Heart right ventricle (tissue), 16 donors: ENCODE measurements around the gene COL4A2. TPM values are rescaled to one million over a fixed set of nuclear protein-coding genes. Genes with fewer than 3 reads are reported as not detected.
A peak's percentile ranks its signal among the peaks of the same experiment; 100 is the strongest.
"Not testable (repeated sequence)": the region's sequence is repeated elsewhere in the genome, so short reads cannot be mapped to it uniquely, and the experiment has no call there.

Source experiments
- ATAC-seq, 8 donors: fragments of 200-7000 bp; cut with Tn5 transposase; one replicate each; pipeline ENCODE4 v1.9.1; 2020; ENCODE audit warnings: mild to moderate bottlenecking in 8 of 8, moderate library complexity in 8 of 8, moderate number of reproducible peaks in 1 of 8
- DNase-seq, 2 donors: peaks; one replicate each; pipeline ENCODE4 v3.0.0-alpha.2; 2020
- H3K27ac ChIP-seq, 10 donors: fragments of 200-600 bp; sonication (generic) in 2 of 10; one replicate each; pipeline versions ENCODE4 v1.5.0 to v1.8.0; 2020 to 2022; ENCODE audit warnings: mild to moderate bottlenecking in 3 of 10
- H3K27me3 ChIP-seq, 7 donors: fragments of 200-600 bp; one replicate each; pipeline ENCODE4 v1.8.0; 2021 to 2022; ENCODE audit warnings: mild to moderate bottlenecking in 2 of 7
- H3K36me3 ChIP-seq, 9 donors: fragments of 200-600 bp; sonication (generic) in 1 of 9; one replicate each; pipeline versions ENCODE4 v1.5.0 to v1.8.0; 2020 to 2022; ENCODE audit warnings: mild to moderate bottlenecking in 2 of 9
- H3K4me1 ChIP-seq, 9 donors: fragments of 200-600 bp; sonication (generic) in 1 of 9; one replicate each; pipeline versions ENCODE4 v1.5.0 to v1.8.0; 2020 to 2022; ENCODE audit warnings: mild to moderate bottlenecking in 4 of 9
- H3K4me3 ChIP-seq, 10 donors: fragments of 200-600 bp; sonication (generic) in 2 of 10; one replicate each; pipeline versions ENCODE4 v1.5.0 to v1.8.0; 2020 to 2022; ENCODE audit warnings: mild to moderate bottlenecking in 7 of 10, moderate library complexity in 2 of 10
- H3K9me3 ChIP-seq, 11 donors: fragments of 200-600 bp in 10 of 11; sonication (generic) in 2 of 11; one replicate each; pipeline versions ENCODE4 v1.5.0 to v1.8.0; 2013 to 2022; ENCODE audit warnings: mild to moderate bottlenecking in 2 of 11, control low read depth in 1 of 11, moderate library complexity in 1 of 11
- CTCF ChIP-seq, 9 donors: fragments of 200-600 bp; sonication (generic) in 2 of 9; IDR thresholded peaks; one replicate each; pipeline versions ENCODE4 v1.5.0 to v1.8.0; 2021 to 2022; ENCODE audit warnings: antibody characterized with exemption in 9 of 9, mild to moderate bottlenecking in 5 of 9, moderate library complexity in 1 of 9
- WGBS, 2 donors: extraction: QIAGEN DNeasy Blood & Tissue Kit; methylation state at CpG; one replicate each; pipeline ENCODE4 v1.1.7; 2013; ENCODE audit warnings: inconsistent platforms in 1 of 2; 5-methylcytosine and 5-hydroxymethylcytosine counted together
- intact Hi-C, 10 donors: fragments of 100-400 bp; cut with DNase I; formaldehyde crosslinking; loops; one replicate each; pipeline versions ENCODE4 v1.11.1 to v1.14.2; 2022
- polyA plus RNA-seq, 2 donors: library from polyadenylated mRNA; stranded (reverse); fragments of 200-250 nt; gene quantifications; one replicate each; pipeline ENCODE4 v1.2.3, GENCODE V29; 2013
- total RNA-seq, 10 donors: library from RNA; stranded (reverse); fragmentation: NEBNext Ultra II Directional in 3 of 10; extraction: Animal tissue kit (Norgen Biotek cat#: 25700) in 3 of 10; gene quantifications; one replicate each; pipeline versions ENCODE4 v1.2.1 to v1.2.4, GENCODE V29; 2021 to 2023
- donor health status: Arrhythmogenic right ventricular cardiomyopathy.
- donor health status: ischemic (EF 13 %, LVEDD 7.1; RV severe dilation, severe dysfunction).
- donor health status: healthy with polysubstance abuse.
- donor health status: DM: no; HTN: yes; CAD: no.
- donor health status: DM: no; HTN: no; CAD: no.
- donor health status: ischemic (EF 25% LVEDD 6.9; RV normal size, moderate dysfunction).
- donor health status: ischemic (EF 25% LVEDD 5.7; RV mildly dilated, moderate dysfunction).
- donor health status: healthy.
- donor health status: DM: yes; HTN: yes; CAD: no.
- donor health status: Ischemic cardiomyopathy.
- donor health status: ischemic (EF 35%, LVEDD 5.7; RV mildly dilated, moderate dysfunction).
- donor health status: nonischemic (EF 11% LVEDD 7.7; RV severe dilation, severe dysfunction).
- donor health status: DM: yes; HTN: yes; CAD: no.
- donor health status: PGD.
- donor health status: ischemic (EF 29% LVEDD 5.4; RV normal size, mild dysfunction).
- donor health status: nonischemic (EF 23%, LVEDD 6.1; RV moderate dilation, normal function).

Gene COL4A2
- total and polyA plus RNA-seq, 12 donors: 81.7 to 301 (median 128) TPM

- DNase-seq: no peak
These were observed 222.6 kb downstream of the COL4A2 start for GRCh38 chr13:110529522-110530311.

GRCh38 chr13:110531100-110531499 lies 224.0 kb downstream of the COL4A2 start:
- no peak for TF ChIP-seq CTCF (IDR thresholded peaks at IDR 0.05)
- DNase-seq (no peak), ATAC-seq (no peak)
- H3K9me3 ChIP-seq: no peaks in the 10 kb centered on the region
- peaks cover 0 to 6% (median 0%) of the 10 kb centered on the region in 9 donors for H3K36me3 ChIP-seq
- peaks cover 3 to 85% (median 30%) of the 10 kb centered on the region in 9 donors for H3K4me1 ChIP-seq
- intact Hi-C loops: no loop called here
- WGBS, 2 donors: 95 to 96% methylated on average over 7 of the region's 7 CpGs
- H3K27me3 ChIP-seq: no peaks in the 10 kb centered on the region
- no peak overlapping the region for H3K4me3 ChIP-seq
- H3K27ac ChIP-seq: peak overlapping the region in 1 of 10 donors; percentile 78

More at GRCh38 chr13:110529522-110530311, 222.6 kb downstream of the COL4A2 start:
- Histone ChIP-seq H3K36me3 (no peaks in the 10 kb centered on the region), H3K27me3 (no peaks in the 10 kb centered on the region), H3K9me3 (no peaks in the 10 kb centered on the region), H3K27ac (peak overlapping the region in 8 of 10 donors; percentile 8 to 92 (median 62)), H3K4me3 (no peak overlapping the region), H3K4me1 (peaks cover 8 to 85% (median 37%) of the 10 kb centered on the region in 9 donors)
- intact Hi-C loops: loop anchor here in 2 of 10 donors (5.0 kb wide), 1 partner anchor 33 kb away; the partner anchor contains the start of gene RAB20 (in 2 of the 2)
- 84 to 90% methylated on average over 19 to 20 of the region's 23 CpGs for WGBS, 2 donors
- TF ChIP-seq CTCF (IDR thresholded peaks at IDR 0.05): no peak
- ATAC-seq: no peak

DNA sequence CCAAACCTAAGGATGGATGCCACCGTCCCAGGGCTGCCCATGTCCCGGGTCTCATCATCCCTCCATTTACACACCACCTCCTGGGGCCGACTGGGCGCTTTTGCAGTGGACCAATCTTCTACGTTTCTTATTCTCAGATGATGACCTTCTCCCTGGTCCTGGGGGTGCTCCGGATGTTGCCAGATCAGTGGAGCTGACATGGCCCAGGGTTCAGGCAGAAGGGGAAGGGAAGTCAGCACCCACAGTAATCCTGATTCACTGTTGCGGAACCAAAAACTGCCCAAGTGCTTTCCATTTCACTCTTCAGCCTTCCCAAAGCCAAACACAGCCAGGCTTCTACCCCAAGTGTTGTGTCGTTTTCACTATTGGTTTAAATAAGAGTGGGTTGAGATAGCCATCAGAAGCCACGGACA lies 224.6 kb downstream of the COL4A2 start:
- Histone ChIP-seq H3K9me3 (no peaks in the 10 kb centered on the region), H3K36me3 (peaks cover 0 to 6% (median 0%) of the 10 kb centered on the region in 9 donors), H3K4me3 (no peak overlapping the region), H3K27me3 (no peaks in the 10 kb centered on the region), H3K4me1 (peaks cover 3 to 84% (median 25%) of the 10 kb centered on the region in 9 donors), H3K27ac (peak overlapping the region in 2 of 10 donors; percentile 9 to 78)
- TF ChIP-seq CTCF (IDR thresholded peaks at IDR 0.05): no peak
- DNase-seq (no peak), ATAC-seq (no peak)
- WGBS, 2 donors: 89 to 91% methylated on average over 9 of the region's 9 CpGs
- intact Hi-C loops: no loop called here

DNA sequence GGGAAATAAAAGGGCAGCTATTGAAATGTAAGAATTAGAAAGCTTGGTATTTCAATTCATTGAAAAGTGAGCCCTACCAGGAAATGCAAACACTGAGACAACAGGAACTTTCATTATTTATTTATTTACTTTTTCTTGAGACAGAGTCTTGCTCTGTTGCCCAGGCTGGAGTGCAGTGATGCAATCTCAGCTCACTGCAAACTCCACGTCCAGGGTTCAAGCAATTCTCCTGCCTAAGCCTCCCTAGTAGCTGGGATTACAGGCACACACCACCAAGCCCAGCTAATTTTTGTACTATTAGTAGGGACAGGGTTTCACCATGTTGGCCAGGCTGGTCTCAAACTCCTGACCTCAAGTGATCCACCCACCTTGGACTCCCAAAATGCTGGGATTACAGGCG lies 225.2 kb downstream of the COL4A2 start:
- ATAC-seq, H3K9me3 ChIP-seq, H3K27me3 ChIP-seq, DNase-seq, H3K36me3 ChIP-seq, intact Hi-C loops, H3K4me3 ChIP-seq: not testable (repeated sequence)
- peak overlapping the region in 2 of 10 donors; percentile 9 to 78 for H3K27ac ChIP-seq
- WGBS, 2 donors: 79 to 89% methylated on average over 2 of the region's 2 CpGs
- peaks cover 3 to 83% (median 20%) of the 10 kb centered on the region in 9 donors for H3K4me1 ChIP-seq
